ENCODE results near the gene MVB12B.

DNA sequence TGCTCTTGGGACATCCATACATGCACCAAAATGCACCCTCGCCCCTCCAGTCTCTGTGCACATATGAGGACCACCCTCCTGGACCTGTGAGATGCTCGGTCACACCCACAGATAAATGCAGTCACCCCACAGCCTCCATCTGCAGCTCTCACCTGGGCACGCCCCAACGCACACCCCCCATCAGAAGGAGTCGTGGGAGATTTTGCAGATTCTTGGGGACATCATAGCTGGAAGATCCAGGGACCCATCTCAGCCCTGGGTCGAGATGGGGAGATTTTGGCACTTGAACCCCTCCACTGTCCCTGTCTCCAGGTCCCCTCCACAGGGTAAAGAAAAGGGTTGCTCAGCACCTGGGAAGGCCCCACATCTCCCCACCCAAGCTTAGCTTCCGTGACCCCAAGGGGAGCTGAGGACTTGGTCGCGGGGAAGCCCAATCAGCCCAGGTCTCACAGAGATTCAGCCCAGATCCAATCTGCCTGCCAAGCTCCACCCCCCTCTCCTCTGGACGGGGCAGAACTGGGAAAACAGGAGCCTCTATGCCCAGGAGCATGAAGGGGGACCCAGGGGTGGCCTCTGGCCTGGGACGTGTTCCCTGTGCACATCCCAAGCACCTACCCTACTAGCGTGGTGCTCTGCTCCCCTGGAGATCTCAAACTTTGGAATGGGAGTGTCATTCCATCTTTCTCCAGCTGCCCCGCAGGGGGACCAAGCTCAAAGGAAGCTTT lies 197.9 kb downstream of the MVB12B start:
- TF ChIP-seq, protein P1, sequence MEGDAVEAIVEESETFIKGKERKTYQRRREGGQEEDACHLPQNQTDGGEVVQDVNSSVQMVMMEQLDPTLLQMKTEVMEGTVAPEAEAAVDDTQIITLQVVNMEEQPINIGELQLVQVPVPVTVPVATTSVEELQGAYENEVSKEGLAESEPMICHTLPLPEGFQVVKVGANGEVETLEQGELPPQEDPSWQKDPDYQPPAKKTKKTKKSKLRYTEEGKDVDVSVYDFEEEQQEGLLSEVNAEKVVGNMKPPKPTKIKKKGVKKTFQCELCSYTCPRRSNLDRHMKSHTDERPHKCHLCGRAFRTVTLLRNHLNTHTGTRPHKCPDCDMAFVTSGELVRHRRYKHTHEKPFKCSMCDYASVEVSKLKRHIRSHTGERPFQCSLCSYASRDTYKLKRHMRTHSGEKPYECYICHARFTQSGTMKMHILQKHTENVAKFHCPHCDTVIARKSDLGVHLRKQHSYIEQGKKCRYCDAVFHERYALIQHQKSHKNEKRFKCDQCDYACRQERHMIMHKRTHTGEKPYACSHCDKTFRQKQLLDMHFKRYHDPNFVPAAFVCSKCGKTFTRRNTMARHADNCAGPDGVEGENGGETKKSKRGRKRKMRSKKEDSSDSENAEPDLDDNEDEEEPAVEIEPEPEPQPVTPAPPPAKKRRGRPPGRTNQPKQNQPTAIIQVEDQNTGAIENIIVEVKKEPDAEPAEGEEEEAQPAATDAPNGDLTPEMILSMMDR (conservative IDR thresholded peaks at IDR 0.05 in 1 of 2, IDR thresholded peaks at IDR 0.05 in 1 of 2; ENCODE audit: extremely low read depth in 1 of 2, insufficient read depth in 1 of 2, low read depth in 1 of 2, low read length in 2 of 2): no peak
- no peak for TF ChIP-seq EZH2 (IDR thresholded peaks at IDR 0.05; ENCODE audit: borderline replicate concordance, low read length)
